ENCODE results near the gene PFDN6. TPM values are rescaled to one million over a fixed set of nuclear protein-coding genes. Genes with fewer than 3 reads are reported as not detected.

PFDN6 gene
- total RNA-seq, 1 donor from 2014 or later = 55.8 TPM

DNA sequence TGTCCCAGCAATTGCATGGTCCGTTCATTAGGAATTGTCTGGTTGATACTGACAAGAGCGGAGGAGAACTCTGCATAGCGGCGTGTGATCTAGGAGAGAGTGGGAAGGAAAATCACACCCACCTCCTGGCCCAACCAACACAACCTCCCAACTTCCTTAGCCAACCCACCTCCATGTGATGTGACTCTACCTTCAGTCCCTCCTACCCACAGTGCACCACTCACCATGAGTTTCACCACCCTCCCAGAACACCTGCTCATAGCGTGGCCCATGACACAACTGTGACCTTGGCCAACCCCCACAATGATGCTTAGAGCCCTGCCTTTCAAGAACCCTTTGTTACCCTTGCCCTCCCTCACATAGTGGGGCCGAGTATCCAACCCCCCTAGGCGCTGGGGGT, 25.4 kb upstream of the PFDN6 start:
- H3K4me3 ChIP-seq (ENCODE audit: low read depth, low read length) = no peak overlapping the region
- TF ChIP-seq, protein P1, sequence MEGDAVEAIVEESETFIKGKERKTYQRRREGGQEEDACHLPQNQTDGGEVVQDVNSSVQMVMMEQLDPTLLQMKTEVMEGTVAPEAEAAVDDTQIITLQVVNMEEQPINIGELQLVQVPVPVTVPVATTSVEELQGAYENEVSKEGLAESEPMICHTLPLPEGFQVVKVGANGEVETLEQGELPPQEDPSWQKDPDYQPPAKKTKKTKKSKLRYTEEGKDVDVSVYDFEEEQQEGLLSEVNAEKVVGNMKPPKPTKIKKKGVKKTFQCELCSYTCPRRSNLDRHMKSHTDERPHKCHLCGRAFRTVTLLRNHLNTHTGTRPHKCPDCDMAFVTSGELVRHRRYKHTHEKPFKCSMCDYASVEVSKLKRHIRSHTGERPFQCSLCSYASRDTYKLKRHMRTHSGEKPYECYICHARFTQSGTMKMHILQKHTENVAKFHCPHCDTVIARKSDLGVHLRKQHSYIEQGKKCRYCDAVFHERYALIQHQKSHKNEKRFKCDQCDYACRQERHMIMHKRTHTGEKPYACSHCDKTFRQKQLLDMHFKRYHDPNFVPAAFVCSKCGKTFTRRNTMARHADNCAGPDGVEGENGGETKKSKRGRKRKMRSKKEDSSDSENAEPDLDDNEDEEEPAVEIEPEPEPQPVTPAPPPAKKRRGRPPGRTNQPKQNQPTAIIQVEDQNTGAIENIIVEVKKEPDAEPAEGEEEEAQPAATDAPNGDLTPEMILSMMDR (conservative IDR thresholded peaks at IDR 0.05; ENCODE audit: low read depth, low read length) = no peak
- DNase-seq (ENCODE audit: low read depth) = no peak

DNA sequence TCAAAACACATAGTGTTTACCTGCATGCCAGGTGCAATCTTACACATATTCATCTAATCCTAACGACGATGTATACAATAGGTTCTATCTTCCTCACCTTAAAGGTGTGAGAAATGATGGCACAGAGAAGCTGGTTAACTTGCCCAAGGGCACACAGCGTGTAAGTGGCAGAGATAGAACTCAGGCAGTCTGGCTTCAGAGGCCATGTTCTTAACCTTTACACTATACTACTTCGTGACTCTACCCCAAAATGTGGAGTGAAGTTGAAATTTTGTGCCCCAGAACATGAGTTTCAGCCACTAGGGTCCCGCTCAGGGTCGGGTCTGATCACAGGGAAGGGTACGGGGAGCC, 18.3 kb upstream of the PFDN6 start:
- no peak for DNase-seq (ENCODE audit: low read depth)
- TF ChIP-seq, protein P1 (conservative IDR thresholded peaks at IDR 0.05; ENCODE audit: low read depth, low read length) = peak; percentile 10
- peak overlapping the region; percentile 95 for H3K4me3 ChIP-seq (ENCODE audit: low read depth, low read length)

DNA sequence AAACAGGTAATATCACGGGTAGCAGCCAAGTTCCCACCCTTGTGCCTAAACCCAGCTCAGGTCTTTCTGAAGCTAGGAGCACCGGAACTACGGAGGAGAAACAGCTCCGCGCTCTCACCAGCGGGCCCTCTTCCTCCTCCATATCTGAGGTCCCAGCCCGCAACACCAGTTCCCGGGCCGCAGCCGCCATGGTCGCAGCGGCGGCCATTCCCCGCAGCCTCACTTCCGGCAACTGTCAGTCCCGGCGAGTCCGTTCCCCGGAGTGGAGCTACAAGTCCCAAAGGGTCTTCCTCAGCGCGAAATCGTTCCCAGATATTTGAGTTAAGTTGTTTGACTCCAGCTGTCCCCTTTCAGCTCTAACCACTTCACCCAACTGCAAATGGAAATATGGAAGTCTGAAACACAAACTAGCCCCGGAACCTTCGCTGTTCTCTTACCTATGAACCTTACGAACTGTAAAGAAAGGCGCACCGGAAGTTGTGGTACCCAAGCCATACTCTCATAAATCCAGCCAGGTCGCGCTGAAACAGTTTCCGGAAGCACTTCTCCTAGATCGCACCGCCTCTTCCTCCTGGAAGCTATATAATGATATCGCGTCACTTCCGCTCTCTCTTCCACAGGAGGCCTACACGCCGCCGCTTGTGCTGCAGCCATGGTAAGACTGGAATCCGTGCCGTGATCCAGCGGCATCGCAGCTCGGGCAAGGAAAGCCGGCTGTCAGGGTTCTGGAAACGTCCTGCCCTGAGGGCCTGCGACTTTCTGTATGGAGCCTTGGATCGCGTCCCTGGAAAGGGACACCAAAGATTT, 17.7 kb upstream of the PFDN6 start, which contains the start of the genes RPS18 and VPS52:
Gene RPS18, plus strand, starts transcription at position 608 of the 807 bp plus-strand sequence. Its CDS starts 45 bp downstream, at position 653.
Gene VPS52, minus strand, starts transcription at position 409 of the 807 bp plus-strand sequence. Its CDS starts 201 bp downstream, at position 208.
- peak within 1 kb of the TSS; percentile 95 for H3K4me3 ChIP-seq (ENCODE audit: low read depth, low read length)
- TF ChIP-seq, protein P1 (conservative IDR thresholded peaks at IDR 0.05; ENCODE audit: low read depth, low read length) = no peak
- peak; percentile 98 for DNase-seq (ENCODE audit: low read depth)

DNA sequence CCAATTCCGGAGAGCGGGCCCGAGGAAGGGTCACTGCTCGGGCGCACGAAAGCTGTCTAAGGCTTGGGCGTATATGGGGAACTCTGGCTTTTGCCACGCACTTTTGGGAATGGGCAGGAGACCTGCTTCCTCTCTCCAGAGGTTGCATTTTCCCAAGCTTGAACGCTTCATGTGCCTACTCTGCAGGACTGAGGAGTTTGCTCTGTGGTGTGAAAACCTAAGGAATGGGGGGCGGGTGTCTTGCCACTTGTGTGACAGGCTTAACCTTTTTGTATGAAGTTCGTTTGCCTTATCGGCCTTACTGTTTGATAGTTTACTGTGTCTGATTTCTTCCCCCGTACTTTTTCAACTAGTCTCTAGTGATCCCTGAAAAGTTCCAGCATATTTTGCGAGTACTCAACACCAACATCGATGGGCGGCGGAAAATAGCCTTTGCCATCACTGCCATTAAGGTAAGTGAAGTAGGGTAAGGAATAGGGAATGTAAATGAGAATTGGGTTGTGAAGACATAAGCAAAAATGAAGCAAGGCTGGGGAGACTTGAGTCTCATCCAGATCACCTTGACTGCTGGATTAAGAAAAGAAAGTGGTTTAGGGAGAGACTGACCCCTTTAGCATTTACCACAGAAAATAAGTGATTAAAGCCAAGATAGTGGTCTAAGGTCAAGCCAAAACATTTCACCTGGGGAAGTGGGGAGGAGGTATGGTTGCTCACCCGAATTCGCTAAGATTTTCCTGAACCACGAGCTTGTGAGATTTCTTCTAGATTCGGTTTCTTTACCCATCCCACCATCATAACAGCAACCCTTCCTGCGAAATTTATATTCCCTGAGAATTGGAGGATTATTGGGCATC, 16.9 kb upstream of the PFDN6 start:
- TF ChIP-seq, protein P1 (conservative IDR thresholded peaks at IDR 0.05; ENCODE audit: low read depth, low read length) = no peak
- DNase-seq (ENCODE audit: low read depth) = no peak
- H3K4me3 ChIP-seq (ENCODE audit: low read depth, low read length) = peak overlapping the region; percentile 95

DNA sequence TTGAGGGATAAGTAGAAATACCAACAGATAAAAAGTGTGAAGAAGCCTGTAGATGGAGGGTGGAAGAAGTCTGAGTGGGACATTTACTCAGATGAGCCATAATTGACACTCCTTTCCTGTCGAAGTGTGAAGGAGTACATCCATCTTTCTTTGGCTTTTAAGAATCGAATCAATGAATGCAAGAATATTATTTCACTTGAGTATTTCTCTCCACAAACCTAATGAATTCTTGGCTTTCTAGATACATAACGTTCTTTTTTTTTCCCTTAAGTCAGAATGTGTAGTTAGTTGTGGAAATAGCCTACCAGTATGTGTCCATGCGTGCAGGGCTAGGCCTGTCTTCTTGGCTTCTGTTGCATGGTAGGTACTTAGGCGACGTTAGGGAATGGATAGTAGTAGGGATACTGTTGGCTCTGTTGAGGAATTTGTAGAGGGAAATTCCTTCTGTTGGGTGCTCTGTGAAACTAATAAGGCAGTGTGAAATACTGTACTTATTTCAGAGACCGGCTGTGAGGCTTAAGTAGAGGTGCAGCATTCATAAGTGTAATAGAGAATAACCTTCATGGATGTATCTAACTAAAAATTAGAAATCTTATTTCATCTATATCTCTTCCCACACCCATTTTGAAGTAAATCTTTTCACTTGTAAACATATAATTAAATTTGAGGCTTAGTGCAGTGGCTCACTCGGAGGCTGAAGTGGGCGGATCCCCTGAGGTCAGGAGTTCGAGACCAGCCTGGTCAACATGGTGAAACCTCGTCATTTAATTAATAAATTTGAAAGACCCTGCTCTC, 16.1 kb upstream of the PFDN6 start:
- no peak for DNase-seq (ENCODE audit: low read depth)
- TF ChIP-seq, protein P1 (conservative IDR thresholded peaks at IDR 0.05; ENCODE audit: low read depth, low read length) = no peak
- peak overlapping the region; percentile 95 for H3K4me3 ChIP-seq (ENCODE audit: low read depth, low read length)
